ENCODE results near the gene FNIP1. TPM values are rescaled to one million over a fixed set of nuclear protein-coding genes. Genes with fewer than 3 reads are reported as not detected.

The FNIP1 gene
- total and polyA plus RNA-seq, 2 experiments from 2014 or later = 10.3 to 25.8 TPM

GRCh38 chr5:131756942-131757341, 39.9 kb downstream of the FNIP1 start:
- Histone ChIP-seq H3K9me3 (ENCODE audit: low read depth) (no peaks in the 10 kb centered on the region), H3K79me2 (ENCODE audit: insufficient read depth) (peaks cover 100% of the 10 kb centered on the region), H3F3A (ENCODE audit: insufficient read depth) (no peaks in the 10 kb centered on the region), H3K27me3 (replicated peaks; ENCODE audit: insufficient read depth) (no peaks in the 10 kb centered on the region), H3K4me3 (no peak overlapping the region), H3K9me2 (ENCODE audit: insufficient read depth) (no peaks in the 10 kb centered on the region), H3K4me1 (ENCODE audit: insufficient read depth) (peaks cover 12% of the 10 kb centered on the region), H2AFZ (no peak overlapping the region), H3K4me2 (ENCODE audit: unreplicated experiment) (no peak overlapping the region), H3K36me3 (ENCODE audit: low read depth) (no peaks in the 10 kb centered on the region), H3K9ac (no peak overlapping the region), H4K20me1 (ENCODE audit: insufficient read depth) (peaks cover 25% of the 10 kb centered on the region), H3K27ac (no peak overlapping the region)
- TF ChIP-seq EZH2phosphoT487 (IDR thresholded peaks at IDR 0.05; ENCODE audit: insufficient read depth, low read depth) (no peak), EZH2 (IDR thresholded peaks at IDR 0.05; ENCODE audit: insufficient read depth, poor library complexity, severe bottlenecking) (no peak)
- in situ Hi-C loops (cut with MboI) = no loop called here
- WGBS, 2 experiments (ENCODE audit: low coverage in 1 of 2, low lambda C conversion rate in 2 of 2, missing lambda C conversion rate in 2 of 2) = 50 to 55% methylated on average over 1 of the region's 1 CpG
- DNase-seq = no peak

- H3K9me2 ChIP-seq (ENCODE audit: insufficient read depth) = no peaks in the 10 kb centered on the region
- no peak overlapping the region for H3K27ac ChIP-seq
- peaks cover 9% of the 10 kb centered on the region; the same call in 1 of the 2 replicates for H3F3A ChIP-seq (ENCODE audit: insufficient read depth)
- H3K9ac ChIP-seq = no peak overlapping the region
- no peak overlapping the region for H3K4me3 ChIP-seq
- WGBS, 2 experiments (ENCODE audit: low coverage in 1 of 2, low lambda C conversion rate in 2 of 2, missing lambda C conversion rate in 2 of 2) = 96 to 98% methylated on average over 1 of the region's 1 CpG
- no peak for TF ChIP-seq EZH2 (IDR thresholded peaks at IDR 0.05; ENCODE audit: insufficient read depth, poor library complexity, severe bottlenecking)
- TF ChIP-seq EZH2phosphoT487 (IDR thresholded peaks at IDR 0.05; ENCODE audit: insufficient read depth, low read depth) = no peak
- peaks cover 100% of the 10 kb centered on the region for H3K79me2 ChIP-seq (ENCODE audit: insufficient read depth)
- in situ Hi-C loops (cut with MboI) = no loop called here
- H3K36me3 ChIP-seq (ENCODE audit: low read depth) = no peaks in the 10 kb centered on the region
- peaks cover 27% of the 10 kb centered on the region for H4K20me1 ChIP-seq (ENCODE audit: insufficient read depth)
- no peak overlapping the region for H2AFZ ChIP-seq
- H3K9me3 ChIP-seq (ENCODE audit: low read depth) = no peaks in the 10 kb centered on the region
- no peak overlapping the region for H3K4me2 ChIP-seq (ENCODE audit: unreplicated experiment)
- no peaks in the 10 kb centered on the region for H3K27me3 ChIP-seq (replicated peaks; ENCODE audit: insufficient read depth)
- DNase-seq = no peak
- peaks cover 15% of the 10 kb centered on the region for H3K4me1 ChIP-seq (ENCODE audit: insufficient read depth)
Measured at GRCh38 chr5:131754363-131754762, 42.5 kb downstream of the FNIP1 start.

- Histone ChIP-seq H3K9me2 (ENCODE audit: insufficient read depth) (no peaks in the 10 kb centered on the region), H2AFZ (no peak overlapping the region), H3K4me2 (ENCODE audit: unreplicated experiment) (no peak overlapping the region), H3K4me1 (ENCODE audit: insufficient read depth) (peaks cover 22% of the 10 kb centered on the region), H4K20me1 (ENCODE audit: insufficient read depth) (0 out of 2 replicates have a peak, but pooled peaks cover 6% of the 10 kb centered on the region), H3K4me3 (no peak overlapping the region), H3K9me3 (ENCODE audit: low read depth) (no peaks in the 10 kb centered on the region), H3K27ac (no peak overlapping the region), H3K36me3 (ENCODE audit: low read depth) (no peaks in the 10 kb centered on the region), H3K9ac (no peak overlapping the region), H3K79me2 (ENCODE audit: insufficient read depth) (peaks cover 100% of the 10 kb centered on the region), H3F3A (ENCODE audit: insufficient read depth) (peaks cover 9% of the 10 kb centered on the region; the same call in 1 of the 2 replicates), H3K27me3 (replicated peaks; ENCODE audit: insufficient read depth) (no peaks in the 10 kb centered on the region)
- WGBS, 2 experiments (ENCODE audit: low coverage in 1 of 2, low lambda C conversion rate in 2 of 2, missing lambda C conversion rate in 2 of 2) = 59 to 64% methylated on average over 2 of the region's 2 CpGs
- in situ Hi-C loops (cut with MboI) = no loop called here
- no peak for TF ChIP-seq EZH2 (IDR thresholded peaks at IDR 0.05; ENCODE audit: insufficient read depth, poor library complexity, severe bottlenecking)
- no peak for TF ChIP-seq EZH2phosphoT487 (IDR thresholded peaks at IDR 0.05; ENCODE audit: insufficient read depth, low read depth)
- peak; percentile 15 for DNase-seq
Measured at GRCh38 chr5:131751506-131751905, 45.3 kb downstream of the FNIP1 start.

GRCh38 chr5:131749723-131750470, 46.9 kb downstream of the FNIP1 start:
- in situ Hi-C loops (cut with MboI) = no loop called here
- no peak for DNase-seq
- 0 out of 2 replicates have a peak, but pooled peaks cover 6% of the 10 kb centered on the region for H4K20me1 ChIP-seq (ENCODE audit: insufficient read depth)

More at GRCh38 chr5:131749723-131750470, 46.9 kb downstream of the FNIP1 start:
- WGBS, 2 experiments (ENCODE audit: low coverage in 1 of 2, low lambda C conversion rate in 2 of 2, missing lambda C conversion rate in 2 of 2) = 91 to 94% methylated on average over 7 of the region's 7 CpGs
- no peak for TF ChIP-seq EZH2phosphoT487 (IDR thresholded peaks at IDR 0.05; ENCODE audit: insufficient read depth, low read depth)
- no peak for TF ChIP-seq EZH2 (IDR thresholded peaks at IDR 0.05; ENCODE audit: insufficient read depth, poor library complexity, severe bottlenecking)
- no peaks in the 10 kb centered on the region for H3K9me2 ChIP-seq (ENCODE audit: insufficient read depth)
- H3K27me3 ChIP-seq (replicated peaks; ENCODE audit: insufficient read depth) = no peaks in the 10 kb centered on the region
- no peak overlapping the region for H2AFZ ChIP-seq
- H3K79me2 ChIP-seq (ENCODE audit: insufficient read depth) = peaks cover 100% of the 10 kb centered on the region
- H3K4me1 ChIP-seq (ENCODE audit: insufficient read depth) = peaks cover 22% of the 10 kb centered on the region
- H3K4me3 ChIP-seq = no peak overlapping the region
- H3K27ac ChIP-seq = no peak overlapping the region
- H3K36me3 ChIP-seq (ENCODE audit: low read depth) = no peaks in the 10 kb centered on the region
- no peak overlapping the region for H3K9ac ChIP-seq
- no peaks in the 10 kb centered on the region for H3K9me3 ChIP-seq (ENCODE audit: low read depth)
- no peak overlapping the region for H3K4me2 ChIP-seq (ENCODE audit: unreplicated experiment)
- peaks cover 9% of the 10 kb centered on the region; the same call in 1 of the 2 replicates for H3F3A ChIP-seq (ENCODE audit: insufficient read depth)

Data from GM23248 (cell line).